HEK293 (cell line): ENCODE results near the gene BEST3.

Experiments
- FEZF1 ChIP-seq: fragments of 450-650 bp; formaldehyde crosslinking; IDR thresholded peaks from 2 replicates; pipeline ENCODE4 v1.5.1; 2016; ENCODE audit warnings: missing biosample characterization, missing genetic modification characterization
- KLF1 ChIP-seq: fragments of 450-650 bp; formaldehyde crosslinking; IDR thresholded peaks from 2 replicates; pipeline ENCODE4 v1.5.1; 2016; ENCODE audit warnings: missing biosample characterization, missing genetic modification characterization
- PRDM1 ChIP-seq: fragments of 450-650 bp; formaldehyde crosslinking; IDR thresholded peaks from 2 replicates; pipeline ENCODE4; 2016; ENCODE audit warnings: missing biosample characterization, missing genetic modification characterization
- REPIN1 ChIP-seq: fragments of 450-650 bp; formaldehyde crosslinking; IDR thresholded peaks from 2 replicates; pipeline ENCODE4 v1.5.1; 2017; ENCODE audit warnings: missing biosample characterization, missing genetic modification characterization, low read depth
- TCF7L2 ChIP-seq: IDR thresholded peaks from 2 replicates; pipeline ENCODE4 v1.6.1; 2011; ENCODE audit warnings: low read depth, mild to moderate bottlenecking, inconsistent platforms, low read length, moderate library complexity, borderline replicate concordance
- ZBTB48 ChIP-seq: fragments of 450-650 bp; formaldehyde crosslinking; IDR thresholded peaks from 2 replicates; pipeline ENCODE4 v1.5.1; 2016; ENCODE audit warnings: missing biosample characterization, missing genetic modification characterization
- ZNF10 ChIP-seq: fragments of 450-650 bp; formaldehyde crosslinking; IDR thresholded peaks from 2 replicates; pipeline ENCODE4 v1.5.1; 2017; ENCODE audit warnings: missing biosample characterization, missing genetic modification characterization
- ZNF138 ChIP-seq: fragments of 450-650 bp; formaldehyde crosslinking; IDR thresholded peaks from 2 replicates; pipeline ENCODE4 v1.5.1; 2016; ENCODE audit warnings: missing biosample characterization, missing genetic modification characterization, borderline replicate concordance
- ZNF169 ChIP-seq: fragments of 450-650 bp; formaldehyde crosslinking; IDR thresholded peaks from 2 replicates; pipeline ENCODE4 v1.5.1; 2016; ENCODE audit warnings: missing biosample characterization, missing genetic modification characterization
- ZNF202 ChIP-seq: fragments of 450-650 bp; formaldehyde crosslinking; IDR thresholded peaks from 2 replicates; pipeline ENCODE4 v1.5.1; 2016; ENCODE audit warnings: missing biosample characterization, missing genetic modification characterization, borderline replicate concordance
- ZNF335 ChIP-seq: fragments of 450-650 bp; formaldehyde crosslinking; conservative IDR thresholded peaks from 2 replicates; pipeline ENCODE4 v1.5.1; 2016; ENCODE audit warnings: missing biosample characterization, missing genetic modification characterization
- ZNF558 ChIP-seq: fragments of 450-650 bp; formaldehyde crosslinking; IDR thresholded peaks from 2 replicates; pipeline ENCODE4 v1.5.1; 2016; ENCODE audit warnings: missing biosample characterization, missing genetic modification characterization
- ZNF621 ChIP-seq: fragments of 450-650 bp; formaldehyde crosslinking; IDR thresholded peaks from 2 replicates; pipeline ENCODE4 v1.5.1; 2017; ENCODE audit warnings: missing biosample characterization, missing genetic modification characterization
- ZNF660 ChIP-seq: fragments of 450-650 bp; IDR thresholded peaks from 2 replicates; pipeline ENCODE4 v1.5.1; 2018; ENCODE audit warnings: missing biosample characterization, mild to moderate bottlenecking, missing genetic modification characterization
- ZNF777 ChIP-seq: fragments of 450-650 bp; formaldehyde crosslinking; IDR thresholded peaks from 2 replicates; pipeline ENCODE4 v1.5.1; 2017; ENCODE audit warnings: missing biosample characterization, missing genetic modification characterization, borderline replicate concordance
- ZNF843 ChIP-seq: fragments of 450-650 bp; formaldehyde crosslinking; IDR thresholded peaks from 2 replicates; pipeline ENCODE4 v1.5.1; 2016; ENCODE audit warnings: missing biosample characterization, missing genetic modification characterization
- TF ChIP-seq, protein P1 (sequence below): fragments of 450-650 bp; formaldehyde crosslinking; IDR thresholded peaks from 2 replicates; pipeline ENCODE4 v1.5.1; 2016; ENCODE audit warnings: missing biosample characterization, missing genetic modification characterization
- TF ChIP-seq, protein P2 (sequence below): fragments of 450-650 bp; formaldehyde crosslinking; IDR thresholded peaks from 2 replicates; pipeline ENCODE4 v1.5.1; 2017; ENCODE audit warnings: missing biosample characterization, missing genetic modification characterization
- TF ChIP-seq, protein P3 (sequence below): fragments of 450-650 bp; formaldehyde crosslinking; IDR thresholded peaks from 2 replicates; pipeline ENCODE4 v1.5.1; 2016; ENCODE audit warnings: missing biosample characterization, missing genetic modification characterization, borderline replicate concordance
- TF ChIP-seq, protein P4 (sequence below): sonication (generic); formaldehyde crosslinking; IDR thresholded peaks from 2 replicates; pipeline ENCODE4 v1.8.1; 2022; ENCODE audit warnings: mild to moderate bottlenecking, moderate library complexity, missing genetic modification reagents
- TF ChIP-seq, protein P5 (sequence below): fragments of 450-650 bp; formaldehyde crosslinking; optimal IDR thresholded peaks from 2 replicates; pipeline ENCODE3; 2016; ENCODE audit warnings: missing biosample characterization, mild to moderate bottlenecking, missing genetic modification characterization
- TF ChIP-seq, protein P6 (sequence below): fragments of 450-650 bp; IDR thresholded peaks from 2 replicates; pipeline ENCODE4 v1.5.1; 2018; ENCODE audit warnings: missing biosample characterization, missing genetic modification characterization
- TF ChIP-seq, protein P7 (sequence below): fragments of 450-650 bp; formaldehyde crosslinking; IDR thresholded peaks from 2 replicates; pipeline ENCODE4 v1.5.1; 2016; ENCODE audit warnings: missing biosample characterization, missing genetic modification characterization

Gene BEST3

DNA sequence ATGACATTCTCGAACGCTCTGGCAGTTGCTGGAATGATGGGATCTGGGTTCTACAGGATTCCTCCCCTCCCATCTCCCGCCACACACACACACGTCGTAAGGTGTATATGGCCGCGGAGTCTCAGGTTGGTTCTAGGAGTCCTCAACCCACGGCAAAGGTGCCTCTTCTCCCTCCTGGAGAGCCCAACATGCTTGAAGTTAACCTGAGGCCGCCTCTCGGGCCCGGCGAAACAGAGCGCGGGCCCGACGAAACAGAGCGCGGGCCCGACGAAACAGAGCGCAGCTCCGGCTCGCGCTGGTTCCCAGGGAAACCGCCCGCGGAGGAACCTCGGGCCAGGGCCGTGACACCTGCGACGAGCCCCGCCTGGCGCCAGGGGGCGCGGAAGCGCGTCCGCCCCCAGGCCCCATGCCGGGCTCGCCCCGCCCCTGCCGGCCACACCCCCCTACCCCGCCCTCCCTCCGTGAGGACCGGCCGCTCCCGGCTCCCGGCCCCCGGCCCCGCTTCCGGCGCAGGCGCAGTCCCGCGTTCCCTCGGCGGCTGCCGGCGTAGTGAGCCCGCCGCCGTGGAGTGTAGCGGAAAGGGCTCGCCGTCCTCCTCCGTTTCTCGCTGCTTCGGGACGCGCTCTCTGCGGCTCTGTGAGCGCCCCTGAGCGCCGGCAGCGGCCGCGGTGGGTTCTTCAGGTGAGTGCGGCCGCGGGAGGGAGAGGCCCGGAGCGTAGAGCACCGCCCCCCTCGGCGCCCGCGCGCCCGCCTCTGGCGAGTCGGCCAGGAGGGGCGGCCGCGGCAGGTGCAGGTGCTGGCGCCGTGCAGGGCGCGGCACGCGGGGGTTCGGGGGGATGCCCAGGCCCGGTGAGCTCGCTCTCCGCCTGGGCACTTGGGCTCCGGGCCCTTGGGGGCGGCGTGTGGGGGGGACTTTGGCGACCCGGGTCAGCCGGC is 39.5 kb upstream of the BEST3 start, which contains the start of gene RAB3IP (continued):
- TF ChIP-seq, protein P1, sequence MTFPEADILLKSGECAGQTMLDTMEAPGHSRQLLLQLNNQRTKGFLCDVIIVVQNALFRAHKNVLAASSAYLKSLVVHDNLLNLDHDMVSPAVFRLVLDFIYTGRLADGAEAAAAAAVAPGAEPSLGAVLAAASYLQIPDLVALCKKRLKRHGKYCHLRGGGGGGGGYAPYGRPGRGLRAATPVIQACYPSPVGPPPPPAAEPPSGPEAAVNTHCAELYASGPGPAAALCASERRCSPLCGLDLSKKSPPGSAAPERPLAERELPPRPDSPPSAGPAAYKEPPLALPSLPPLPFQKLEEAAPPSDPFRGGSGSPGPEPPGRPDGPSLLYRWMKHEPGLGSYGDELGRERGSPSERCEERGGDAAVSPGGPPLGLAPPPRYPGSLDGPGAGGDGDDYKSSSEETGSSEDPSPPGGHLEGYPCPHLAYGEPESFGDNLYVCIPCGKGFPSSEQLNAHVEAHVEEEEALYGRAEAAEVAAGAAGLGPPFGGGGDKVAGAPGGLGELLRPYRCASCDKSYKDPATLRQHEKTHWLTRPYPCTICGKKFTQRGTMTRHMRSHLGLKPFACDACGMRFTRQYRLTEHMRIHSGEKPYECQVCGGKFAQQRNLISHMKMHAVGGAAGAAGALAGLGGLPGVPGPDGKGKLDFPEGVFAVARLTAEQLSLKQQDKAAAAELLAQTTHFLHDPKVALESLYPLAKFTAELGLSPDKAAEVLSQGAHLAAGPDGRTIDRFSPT (tag by site-specific recombination) = no peak
- TF ChIP-seq ZNF138 (tag by site-specific recombination) = no peak
- no peak for TF ChIP-seq TCF7L2
- no peak for TF ChIP-seq ZNF169 (tag by site-specific recombination)
- TF ChIP-seq, protein P2, sequence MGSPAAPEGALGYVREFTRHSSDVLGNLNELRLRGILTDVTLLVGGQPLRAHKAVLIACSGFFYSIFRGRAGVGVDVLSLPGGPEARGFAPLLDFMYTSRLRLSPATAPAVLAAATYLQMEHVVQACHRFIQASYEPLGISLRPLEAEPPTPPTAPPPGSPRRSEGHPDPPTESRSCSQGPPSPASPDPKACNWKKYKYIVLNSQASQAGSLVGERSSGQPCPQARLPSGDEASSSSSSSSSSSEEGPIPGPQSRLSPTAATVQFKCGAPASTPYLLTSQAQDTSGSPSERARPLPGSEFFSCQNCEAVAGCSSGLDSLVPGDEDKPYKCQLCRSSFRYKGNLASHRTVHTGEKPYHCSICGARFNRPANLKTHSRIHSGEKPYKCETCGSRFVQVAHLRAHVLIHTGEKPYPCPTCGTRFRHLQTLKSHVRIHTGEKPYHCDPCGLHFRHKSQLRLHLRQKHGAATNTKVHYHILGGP (tag by site-specific recombination) = no peak
- TF ChIP-seq ZBTB48 = no peak
- TF ChIP-seq, protein P3, sequence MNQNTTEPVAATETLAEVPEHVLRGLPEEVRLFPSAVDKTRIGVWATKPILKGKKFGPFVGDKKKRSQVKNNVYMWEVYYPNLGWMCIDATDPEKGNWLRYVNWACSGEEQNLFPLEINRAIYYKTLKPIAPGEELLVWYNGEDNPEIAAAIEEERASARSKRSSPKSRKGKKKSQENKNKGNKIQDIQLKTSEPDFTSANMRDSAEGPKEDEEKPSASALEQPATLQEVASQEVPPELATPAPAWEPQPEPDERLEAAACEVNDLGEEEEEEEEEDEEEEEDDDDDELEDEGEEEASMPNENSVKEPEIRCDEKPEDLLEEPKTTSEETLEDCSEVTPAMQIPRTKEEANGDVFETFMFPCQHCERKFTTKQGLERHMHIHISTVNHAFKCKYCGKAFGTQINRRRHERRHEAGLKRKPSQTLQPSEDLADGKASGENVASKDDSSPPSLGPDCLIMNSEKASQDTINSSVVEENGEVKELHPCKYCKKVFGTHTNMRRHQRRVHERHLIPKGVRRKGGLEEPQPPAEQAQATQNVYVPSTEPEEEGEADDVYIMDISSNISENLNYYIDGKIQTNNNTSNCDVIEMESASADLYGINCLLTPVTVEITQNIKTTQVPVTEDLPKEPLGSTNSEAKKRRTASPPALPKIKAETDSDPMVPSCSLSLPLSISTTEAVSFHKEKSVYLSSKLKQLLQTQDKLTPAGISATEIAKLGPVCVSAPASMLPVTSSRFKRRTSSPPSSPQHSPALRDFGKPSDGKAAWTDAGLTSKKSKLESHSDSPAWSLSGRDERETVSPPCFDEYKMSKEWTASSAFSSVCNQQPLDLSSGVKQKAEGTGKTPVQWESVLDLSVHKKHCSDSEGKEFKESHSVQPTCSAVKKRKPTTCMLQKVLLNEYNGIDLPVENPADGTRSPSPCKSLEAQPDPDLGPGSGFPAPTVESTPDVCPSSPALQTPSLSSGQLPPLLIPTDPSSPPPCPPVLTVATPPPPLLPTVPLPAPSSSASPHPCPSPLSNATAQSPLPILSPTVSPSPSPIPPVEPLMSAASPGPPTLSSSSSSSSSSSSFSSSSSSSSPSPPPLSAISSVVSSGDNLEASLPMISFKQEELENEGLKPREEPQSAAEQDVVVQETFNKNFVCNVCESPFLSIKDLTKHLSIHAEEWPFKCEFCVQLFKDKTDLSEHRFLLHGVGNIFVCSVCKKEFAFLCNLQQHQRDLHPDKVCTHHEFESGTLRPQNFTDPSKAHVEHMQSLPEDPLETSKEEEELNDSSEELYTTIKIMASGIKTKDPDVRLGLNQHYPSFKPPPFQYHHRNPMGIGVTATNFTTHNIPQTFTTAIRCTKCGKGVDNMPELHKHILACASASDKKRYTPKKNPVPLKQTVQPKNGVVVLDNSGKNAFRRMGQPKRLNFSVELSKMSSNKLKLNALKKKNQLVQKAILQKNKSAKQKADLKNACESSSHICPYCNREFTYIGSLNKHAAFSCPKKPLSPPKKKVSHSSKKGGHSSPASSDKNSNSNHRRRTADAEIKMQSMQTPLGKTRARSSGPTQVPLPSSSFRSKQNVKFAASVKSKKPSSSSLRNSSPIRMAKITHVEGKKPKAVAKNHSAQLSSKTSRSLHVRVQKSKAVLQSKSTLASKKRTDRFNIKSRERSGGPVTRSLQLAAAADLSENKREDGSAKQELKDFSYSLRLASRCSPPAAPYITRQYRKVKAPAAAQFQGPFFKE (tag by site-specific recombination) = no peak
- TF ChIP-seq, protein P4, sequence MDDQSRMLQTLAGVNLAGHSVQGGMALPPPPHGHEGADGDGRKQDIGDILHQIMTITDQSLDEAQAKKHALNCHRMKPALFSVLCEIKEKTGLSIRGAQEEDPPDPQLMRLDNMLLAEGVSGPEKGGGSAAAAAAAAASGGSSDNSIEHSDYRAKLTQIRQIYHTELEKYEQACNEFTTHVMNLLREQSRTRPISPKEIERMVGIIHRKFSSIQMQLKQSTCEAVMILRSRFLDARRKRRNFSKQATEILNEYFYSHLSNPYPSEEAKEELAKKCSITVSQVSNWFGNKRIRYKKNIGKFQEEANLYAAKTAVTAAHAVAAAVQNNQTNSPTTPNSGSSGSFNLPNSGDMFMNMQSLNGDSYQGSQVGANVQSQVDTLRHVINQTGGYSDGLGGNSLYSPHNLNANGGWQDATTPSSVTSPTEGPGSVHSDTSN (CRISPR knock-in tag) = peak; percentile 13; the same call in 1 of the 2 replicates
- TF ChIP-seq ZNF10 (tag by site-specific recombination) = peak; percentile 22; the same call in 1 of the 2 replicates
- TF ChIP-seq ZNF558 (tag by site-specific recombination) = no peak
- TF ChIP-seq ZNF777 = 0 out of 2 replicates have a peak, but pooled peaks have one; percentile 17
- TF ChIP-seq ZNF843 = no peak
- TF ChIP-seq, protein P5, sequence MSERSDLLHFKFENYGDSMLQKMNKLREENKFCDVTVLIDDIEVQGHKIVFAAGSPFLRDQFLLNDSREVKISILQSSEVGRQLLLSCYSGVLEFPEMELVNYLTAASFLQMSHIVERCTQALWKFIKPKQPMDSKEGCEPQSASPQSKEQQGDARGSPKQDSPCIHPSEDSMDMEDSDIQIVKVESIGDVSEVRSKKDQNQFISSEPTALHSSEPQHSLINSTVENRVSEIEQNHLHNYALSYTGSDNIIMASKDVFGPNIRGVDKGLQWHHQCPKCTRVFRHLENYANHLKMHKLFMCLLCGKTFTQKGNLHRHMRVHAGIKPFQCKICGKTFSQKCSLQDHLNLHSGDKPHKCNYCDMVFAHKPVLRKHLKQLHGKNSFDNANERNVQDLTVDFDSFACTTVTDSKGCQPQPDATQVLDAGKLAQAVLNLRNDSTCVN = peak; percentile 78
- peak; percentile 27; the same call in 1 of the 2 replicates for TF ChIP-seq ZNF660 (tag by site-specific recombination)
- TF ChIP-seq FEZF1 (tag by site-specific recombination) = no peak
- 0 out of 2 replicates have a peak, but pooled peaks have one; percentile 28 for TF ChIP-seq KLF1 (tag by site-specific recombination)
- TF ChIP-seq ZNF335 (tag by site-specific recombination) = peak; percentile 65
- TF ChIP-seq REPIN1 (tag by site-specific recombination) = no peak
- no peak for TF ChIP-seq ZNF621 (tag by site-specific recombination)
- no peak for TF ChIP-seq ZNF202
- TF ChIP-seq PRDM1 = no peak
- TF ChIP-seq, protein P6, sequence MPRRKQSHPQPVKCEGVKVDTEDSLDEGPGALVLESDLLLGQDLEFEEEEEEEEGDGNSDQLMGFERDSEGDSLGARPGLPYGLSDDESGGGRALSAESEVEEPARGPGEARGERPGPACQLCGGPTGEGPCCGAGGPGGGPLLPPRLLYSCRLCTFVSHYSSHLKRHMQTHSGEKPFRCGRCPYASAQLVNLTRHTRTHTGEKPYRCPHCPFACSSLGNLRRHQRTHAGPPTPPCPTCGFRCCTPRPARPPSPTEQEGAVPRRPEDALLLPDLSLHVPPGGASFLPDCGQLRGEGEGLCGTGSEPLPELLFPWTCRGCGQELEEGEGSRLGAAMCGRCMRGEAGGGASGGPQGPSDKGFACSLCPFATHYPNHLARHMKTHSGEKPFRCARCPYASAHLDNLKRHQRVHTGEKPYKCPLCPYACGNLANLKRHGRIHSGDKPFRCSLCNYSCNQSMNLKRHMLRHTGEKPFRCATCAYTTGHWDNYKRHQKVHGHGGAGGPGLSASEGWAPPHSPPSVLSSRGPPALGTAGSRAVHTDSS (tag by site-specific recombination) = no peak
- TF ChIP-seq, protein P7, sequence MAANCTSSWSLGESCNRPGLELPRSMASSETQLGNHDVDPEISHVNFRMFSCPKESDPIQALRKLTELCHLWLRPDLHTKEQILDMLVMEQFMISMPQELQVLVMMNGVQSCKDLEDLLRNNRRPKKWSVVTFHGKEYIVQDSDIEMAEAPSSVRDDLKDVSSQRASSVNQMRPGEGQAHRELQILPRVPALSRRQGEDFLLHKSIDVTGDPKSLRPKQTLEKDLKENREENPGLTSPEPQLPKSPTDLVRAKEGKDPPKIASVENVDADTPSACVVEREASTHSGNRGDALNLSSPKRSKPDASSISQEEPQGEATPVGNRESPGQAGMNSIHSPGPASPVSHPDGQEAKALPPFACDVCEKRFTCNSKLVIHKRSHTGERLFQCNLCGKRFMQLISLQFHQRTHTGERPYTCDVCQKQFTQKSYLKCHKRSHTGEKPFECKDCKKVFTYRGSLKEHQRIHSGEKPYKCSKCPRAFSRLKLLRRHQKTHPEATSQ = no peak
